Measurements from ENCODE around the gene PPARD. TPM values are rescaled to one million over a fixed set of nuclear protein-coding genes. Genes with fewer than 3 reads are reported as not detected.

The PPARD gene
- total RNA-seq (2014; rRNA removed; shearing (Covaris generic)) (4.6 and 6.1 TPM in 2 replicates), total RNA-seq (2022) (11.9 and 13.1 TPM in 2 replicates), Bru-seq, nascent RNA (percentile 60 among the genes with signal in this experiment), BruChase-seq, experiment 1, labeled RNA remaining after a 6-hour chase (percentile 82 among the genes with signal in this experiment), BruChase-seq, experiment 2, labeled RNA remaining after a 2-hour chase (percentile 72 among the genes with signal in this experiment)
- long read RNA-seq, transcript PPARD-203 (8 exons, 3,747 nt), result major isoform, 5 of 27 reads
- long read RNA-seq, partial matches to known transcripts, result 6 of 27 reads
- long read RNA-seq, other reads (novel, unspliced or antisense), result 16 of 27 reads

- H3K36me3 ChIP-seq (ENCODE audit: insufficient read depth, low read length), result peaks cover 16% of the 10 kb centered on the region
- intact Hi-C loops (cut with micrococcal nuclease; ENCODE audit: unreplicated experiment), result loop anchor here (1.0 to 2.0 kb wide), 4 partner anchors 45 to 126 kb away; partner anchors contain the start of genes DEF6 and RPL10A
- peaks cover 22% of the 10 kb centered on the region for H3K4me1 ChIP-seq (ENCODE audit: insufficient read depth, low read length, poor library complexity, severe bottlenecking)
- no peak within 1 kb of the TSS for H3K27ac ChIP-seq (ENCODE audit: low read depth, low read length, poor library complexity, severe bottlenecking)
- POLR2A ChIA-PET, result interaction anchor here (0.5 kb wide), 2 partner anchors 74 to 216 kb away, joined by 3 to 6 read pairs; no protein-coding TSS in a partner anchor
- H2AFZ ChIP-seq (ENCODE audit: low read length), result peak within 1 kb of the TSS; percentile 53; the same call in 1 of the 2 replicates
- TF ChIP-seq CTCF (conservative IDR thresholded peaks at IDR 0.05; ENCODE audit: low read length) (peak; percentile 97), EZH2phosphoT487 (IDR thresholded peaks at IDR 0.05; ENCODE audit: borderline replicate concordance, low read depth, low read length) (no peak)
- no TSS peak for BruUV-seq (replicated peaks)
- no peaks in the 10 kb centered on the region for H3K9me3 ChIP-seq (ENCODE audit: low read length)
- H3K9me2 ChIP-seq (ENCODE audit: insufficient read depth, low read length), result no peaks in the 10 kb centered on the region
- peaks cover 11% of the 10 kb centered on the region; the same call in 1 of the 2 replicates for H4K20me1 ChIP-seq (ENCODE audit: insufficient read depth, low read length)
- peak within 1 kb of the TSS; percentile 85 for H3K4me3 ChIP-seq (ENCODE audit: low read depth, low read length, poor library complexity, severe bottlenecking)
- CTCF ChIA-PET (ENCODE audit: unreplicated experiment), result interaction anchor here (0.6 to 1.4 kb wide), 8 partner anchors 10 to 144 kb away, joined by 3 to 7 read pairs (median 3); no protein-coding TSS in a partner anchor
- H3K79me2 ChIP-seq (ENCODE audit: insufficient read depth, low read depth, low read length), result peaks cover 13% of the 10 kb centered on the region; the same call in 1 of the 2 replicates
- DNase-seq (ENCODE audit: low spot score), result peak; percentile 94
- H3K4me2 ChIP-seq (ENCODE audit: low read length), result peak within 1 kb of the TSS; percentile 93
Observed at GRCh38 chr6:35342258-35343091, at the start of gene PPARD. Gene PPARD, plus strand, starts transcription at chr6:35342558. Its CDS starts 68,530 bp downstream, at chr6:35411088.

GRCh38 chr6:35293681-35294080 is 48.7 kb upstream of the PPARD start:
- Histone ChIP-seq H3K4me2 (ENCODE audit: low read length) (no peak overlapping the region), H3K4me1 (ENCODE audit: insufficient read depth, low read length, poor library complexity, severe bottlenecking) (peaks cover 28% of the 10 kb centered on the region), H3K27ac (ENCODE audit: low read depth, low read length, poor library complexity, severe bottlenecking) (no peak overlapping the region), H3K9me3 (ENCODE audit: low read length) (no peaks in the 10 kb centered on the region), H3K9me2 (ENCODE audit: insufficient read depth, low read length) (no peaks in the 10 kb centered on the region), H3K36me3 (ENCODE audit: insufficient read depth, low read length) (peaks cover 65% of the 10 kb centered on the region), H3K4me3 (ENCODE audit: low read depth, low read length, poor library complexity, severe bottlenecking) (no peak overlapping the region), H3K79me2 (ENCODE audit: insufficient read depth, low read depth, low read length) (peaks cover 10% of the 10 kb centered on the region; the same call in 1 of the 2 replicates), H2AFZ (ENCODE audit: low read length) (no peak overlapping the region), H4K20me1 (ENCODE audit: insufficient read depth, low read length) (no peaks in the 10 kb centered on the region)
- ChIA-PET CTCF (ENCODE audit: unreplicated experiment) (no interaction called here), POLR2A (interaction anchor here (0.6 kb wide), 1 partner anchor 54 kb away, joined by 3 read pairs; no protein-coding TSS in a partner anchor)
- TF ChIP-seq EZH2phosphoT487 (IDR thresholded peaks at IDR 0.05; ENCODE audit: borderline replicate concordance, low read depth, low read length), result no peak
- no peak for TF ChIP-seq CTCF (conservative IDR thresholded peaks at IDR 0.05; ENCODE audit: low read length)
- no TSS peak for BruUV-seq (replicated peaks)
- no peak for DNase-seq (ENCODE audit: low spot score)
- intact Hi-C loops (cut with micrococcal nuclease; ENCODE audit: unreplicated experiment), result no loop called here

Measured in OCI-LY7 (cell line).